Renal cortex interstitium (tissue), 11 donors: ENCODE data around the gene CNNM4. TPM values are rescaled to one million over a fixed set of nuclear protein-coding genes. Genes with fewer than 3 reads are reported as not detected.
A peak's percentile ranks its signal among the peaks of the same experiment; 100 is the strongest.

Source experiments
- DNase-seq, 11 donors: peaks; one replicate each; pipeline ENCODE4 v3.0.0-alpha.2; 2013; ENCODE audit warnings: low read depth in 9 of 11, low spot score in 4 of 11; ENCODE audit errors: extremely low read depth in 1 of 11
- polyA plus RNA-seq, 3 donors: library from polyadenylated mRNA; unstranded; fragments of 120-200 nt; gene quantifications; one replicate each; pipeline ENCODE4 v1.2.1, GENCODE V29; 2013; ENCODE audit not compliant: insufficient read length in 3 of 3

The CNNM4 gene
- polyA plus RNA-seq, 3 donors = 11.7 to 18.0 (median 12.3) TPM

DNA sequence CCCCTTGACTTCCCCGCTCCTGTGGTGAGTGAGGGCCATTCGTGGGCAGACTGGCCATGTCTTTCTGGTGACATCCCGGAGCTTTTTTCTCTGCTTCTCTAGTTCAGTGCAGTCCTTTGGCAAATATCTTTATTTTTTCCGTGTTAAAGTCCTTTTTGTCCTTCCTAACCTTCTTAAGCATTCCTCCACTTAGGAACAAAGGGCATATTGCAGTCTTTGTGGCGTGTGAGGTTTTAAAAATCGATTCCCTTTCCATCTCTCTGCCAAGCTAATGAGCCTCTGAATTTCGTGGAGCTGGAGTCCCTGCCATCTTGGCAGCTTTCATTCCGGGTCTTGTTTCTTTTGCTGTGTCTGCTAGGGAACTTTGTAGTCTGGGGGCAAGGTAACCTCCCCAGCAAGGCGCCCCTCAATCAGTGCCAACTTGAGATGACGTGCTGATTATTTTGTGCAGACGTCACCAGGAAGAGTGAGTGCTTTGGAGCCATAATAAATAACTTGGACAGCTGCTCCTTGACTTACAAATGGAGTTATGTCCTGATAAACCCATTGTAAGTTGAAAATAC, 60.5 kb downstream of the CNNM4 start:
- no peak for DNase-seq

DNA sequence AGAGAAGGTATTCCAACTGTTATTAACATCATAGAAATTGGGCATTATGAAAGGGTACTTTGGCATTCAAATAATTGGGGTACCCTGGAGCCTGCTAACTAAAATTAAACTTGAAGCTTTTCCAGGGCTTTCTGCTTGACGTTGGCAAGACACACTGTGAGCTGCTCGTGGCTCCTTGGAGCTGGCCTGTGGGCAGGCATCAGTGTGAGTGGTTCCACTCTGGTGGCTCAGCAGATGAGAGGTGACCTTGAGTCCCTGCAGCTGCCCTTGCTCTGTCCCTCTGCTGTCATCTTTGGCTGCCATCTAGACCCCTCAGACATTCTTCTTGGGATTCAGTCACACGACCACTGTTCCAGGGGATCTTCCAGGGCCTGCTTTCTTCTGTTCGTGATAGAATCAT, 62.1 kb downstream of the CNNM4 start:
- no peak for DNase-seq

DNA sequence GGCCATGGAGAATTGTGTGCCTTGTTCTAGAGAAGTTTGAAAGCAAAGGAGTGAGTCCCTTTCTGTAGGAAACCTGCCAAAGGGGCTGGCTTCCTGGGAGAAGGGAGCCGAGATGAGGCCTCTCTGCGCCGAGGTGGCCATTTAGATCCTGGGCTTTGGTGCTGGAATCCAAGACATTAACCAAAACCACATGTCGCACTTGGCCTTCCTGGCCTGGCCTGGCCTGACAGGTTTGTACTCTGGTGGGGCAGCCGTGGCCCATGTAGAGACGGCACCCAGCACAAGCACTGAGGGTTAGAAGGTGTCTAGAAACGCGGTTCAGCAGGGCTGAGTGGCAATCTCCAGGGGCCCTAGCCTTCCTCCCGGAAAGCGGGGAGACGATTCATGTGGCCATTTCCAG, 62.5 kb downstream of the CNNM4 start:
- no peak for DNase-seq

DNA sequence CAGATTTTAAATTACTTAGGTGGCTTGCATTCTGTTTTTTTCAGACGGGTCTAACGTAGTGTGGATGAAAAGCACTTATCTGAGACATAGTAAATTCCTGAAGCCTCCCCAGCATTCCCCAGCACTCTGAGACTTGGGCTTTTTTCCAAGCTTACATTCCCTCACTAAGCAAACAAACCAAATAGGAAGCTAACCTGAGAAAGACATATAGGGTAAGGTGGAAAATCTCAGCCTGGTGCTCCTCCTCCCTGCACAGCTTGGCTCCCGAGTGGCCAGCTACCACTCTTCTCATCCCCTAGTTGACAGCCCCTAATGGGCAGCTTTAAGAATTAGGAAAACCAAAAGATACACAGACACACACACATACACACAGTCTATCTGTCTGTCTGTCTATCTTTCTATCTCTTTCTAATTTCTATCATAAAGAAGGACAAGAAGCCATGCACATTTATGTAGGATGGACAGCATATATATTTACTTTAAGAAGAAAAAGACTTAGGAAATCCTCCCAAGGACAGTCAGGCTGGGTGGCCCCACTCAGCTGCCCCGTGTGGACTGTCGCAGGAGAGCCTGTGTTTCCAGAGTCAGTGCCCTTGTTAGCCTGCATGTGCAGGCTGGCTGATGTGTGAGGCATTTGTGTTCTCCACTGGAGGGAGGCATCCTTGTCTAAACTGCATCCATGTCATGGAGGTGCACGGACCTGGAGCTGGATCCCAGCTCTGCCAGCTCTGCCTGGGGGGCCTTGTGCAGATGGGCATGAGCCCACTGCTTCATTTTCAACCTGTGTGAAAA, 63.6 kb downstream of the CNNM4 start:
- no peak for DNase-seq

DNA sequence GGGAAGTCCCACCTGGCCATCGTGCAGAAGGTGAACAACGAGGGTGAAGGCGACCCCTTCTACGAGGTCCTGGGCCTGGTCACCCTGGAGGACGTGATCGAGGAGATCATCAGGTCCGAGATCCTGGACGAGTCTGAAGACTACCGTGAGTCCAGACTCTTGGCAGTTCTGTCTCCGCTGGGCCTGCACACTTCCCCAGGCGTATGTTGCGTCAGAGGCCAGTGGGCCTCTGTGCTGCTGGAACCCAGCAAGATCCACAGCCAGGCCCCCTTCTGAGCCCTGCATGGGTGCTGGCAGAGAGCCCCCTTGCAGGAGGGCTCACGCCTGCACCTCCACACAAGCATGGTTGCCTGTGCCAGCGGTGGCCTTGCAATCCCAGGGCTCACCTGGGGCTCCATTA, 64.4 kb downstream of the CNNM4 start:
- no peak for DNase-seq

DNA sequence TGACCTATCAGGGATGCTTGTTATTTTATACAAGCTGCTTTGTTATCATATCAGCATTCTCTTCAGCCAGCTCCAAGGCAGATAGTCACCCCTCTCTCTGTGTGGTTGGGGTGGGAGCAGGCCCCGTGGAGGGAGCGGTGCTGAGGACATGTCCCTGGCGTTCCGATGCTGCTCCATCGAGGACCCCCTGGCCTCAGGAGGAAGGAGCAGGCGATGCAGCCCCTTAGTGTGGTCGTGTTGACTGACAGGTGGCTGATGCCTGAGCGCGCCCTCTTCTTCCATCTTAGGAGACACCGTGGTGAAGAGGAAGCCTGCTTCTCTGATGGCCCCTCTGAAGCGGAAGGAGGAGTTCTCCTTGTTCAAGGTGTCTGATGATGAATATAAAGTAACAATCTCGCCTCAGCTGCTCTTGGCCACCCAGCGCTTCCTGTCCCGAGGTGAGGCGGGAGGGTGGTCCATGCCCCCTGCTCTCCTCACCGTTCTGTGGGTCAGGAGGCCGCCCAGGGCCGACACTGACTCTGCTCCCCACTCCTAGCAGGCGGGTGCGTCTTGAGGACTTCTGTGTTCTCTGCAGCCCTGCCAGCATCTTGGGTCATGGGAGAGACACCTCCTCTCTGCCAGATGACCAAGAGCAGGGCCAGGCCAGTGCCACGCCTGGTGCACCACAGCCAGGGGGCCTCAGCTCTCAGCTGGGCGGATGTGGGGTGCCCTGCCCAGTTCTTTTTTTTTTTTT, 66.0 kb downstream of the CNNM4 start:
- no peak for DNase-seq

DNA sequence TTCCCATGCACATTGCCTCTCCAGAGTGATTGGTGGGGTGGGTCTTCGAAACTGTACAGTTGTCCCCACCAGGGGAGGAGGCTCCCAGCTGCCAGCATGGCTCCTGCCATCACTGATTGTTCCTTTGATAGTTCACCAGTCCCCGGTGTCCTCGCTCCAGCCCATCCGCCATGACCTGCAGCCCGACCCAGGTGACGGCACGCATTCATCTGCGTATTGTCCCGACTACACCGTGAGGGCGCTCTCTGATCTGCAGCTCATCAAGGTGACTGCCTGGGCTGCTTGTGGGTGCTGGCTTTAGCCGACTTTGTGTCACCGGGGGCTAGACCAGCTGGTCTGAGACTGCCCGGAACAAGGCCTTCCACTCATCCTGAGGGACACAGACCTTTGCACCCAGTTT, 67.7 kb downstream of the CNNM4 start:
- DNase-seq = no peak

DNA sequence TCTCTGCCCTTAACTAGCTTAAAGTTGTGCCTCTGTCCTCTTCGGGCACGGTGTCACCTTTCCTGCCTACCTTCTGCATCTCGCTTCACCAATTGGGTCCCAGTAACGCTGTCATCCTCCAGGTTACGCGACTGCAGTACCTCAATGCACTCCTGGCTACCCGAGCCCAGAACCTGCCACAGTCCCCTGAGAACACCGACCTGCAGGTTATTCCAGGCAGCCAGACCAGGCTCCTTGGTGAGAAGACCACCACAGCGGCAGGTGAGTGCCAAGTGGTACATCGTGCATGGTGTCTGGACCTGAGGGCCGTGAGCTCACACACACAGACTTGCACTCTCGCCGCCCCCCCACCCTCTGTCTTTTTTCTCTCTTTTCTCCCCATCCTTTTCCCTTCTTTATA, 68.2 kb downstream of the CNNM4 start:
- DNase-seq = no peak

DNA sequence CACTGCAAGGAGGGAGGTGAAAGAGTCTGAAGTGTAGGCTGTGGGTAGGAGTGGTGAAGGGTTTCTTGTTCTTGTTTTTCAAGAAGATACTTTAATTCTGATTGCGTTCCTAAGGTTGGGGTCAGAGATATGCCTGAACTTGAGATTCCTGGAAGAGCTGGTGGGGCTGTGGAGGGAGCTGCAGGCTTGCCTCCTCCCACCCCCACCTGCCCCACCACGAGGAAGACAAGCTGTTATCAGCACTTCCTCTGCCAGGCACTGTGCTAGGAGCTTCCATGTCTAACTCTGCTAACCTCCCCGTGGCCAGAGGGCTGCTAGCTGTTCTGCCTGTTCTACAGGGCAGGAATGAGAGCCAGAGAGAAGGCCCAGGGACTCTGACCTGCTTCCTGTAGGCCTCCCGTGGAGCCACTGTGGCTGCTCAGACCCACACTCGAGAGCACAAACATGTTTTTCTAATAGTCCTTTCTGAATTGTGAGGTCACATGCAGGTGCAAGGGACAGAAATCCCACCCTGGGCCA, 69.4 kb downstream of the CNNM4 start:
- no peak for DNase-seq

DNA sequence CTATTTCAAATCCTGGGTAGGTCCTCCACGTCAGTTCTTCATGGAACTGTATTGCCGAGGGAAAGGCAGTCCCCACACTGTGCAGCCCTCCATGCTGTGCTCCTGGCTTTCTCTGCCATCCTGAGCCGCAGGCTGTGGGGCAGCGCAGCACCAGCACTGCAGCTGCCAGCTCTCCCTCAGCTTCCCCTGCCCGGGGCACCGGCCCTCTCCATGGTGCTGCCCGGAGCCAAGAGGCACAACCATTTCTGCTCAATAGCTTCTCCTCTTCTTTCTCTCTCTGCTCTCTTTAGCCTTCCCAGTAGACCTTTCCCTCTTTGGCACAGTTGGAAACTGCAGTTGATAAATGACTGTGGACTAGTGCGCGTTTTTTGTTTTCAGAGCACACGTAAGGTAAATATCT, 71.0 kb downstream of the CNNM4 start:
- DNase-seq = no peak

DNA sequence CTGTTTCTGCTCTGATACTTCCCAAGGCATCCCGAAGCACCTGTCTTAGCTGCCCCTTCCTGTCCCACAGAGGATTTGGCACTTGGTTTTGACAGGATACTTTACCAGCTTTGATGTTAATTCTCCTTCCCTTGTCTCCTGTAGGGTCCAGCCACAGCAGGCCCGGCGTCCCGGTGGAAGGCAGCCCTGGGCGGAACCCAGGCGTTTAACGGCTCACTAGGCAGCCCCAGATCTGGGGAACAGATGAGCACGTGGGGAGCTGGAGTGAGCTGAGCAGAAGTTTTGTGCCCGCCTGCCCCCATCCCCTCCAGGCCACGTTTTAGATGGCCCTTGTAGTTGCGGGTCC, 71.7 kb downstream of the CNNM4 start:
- DNase-seq = no peak

DNA sequence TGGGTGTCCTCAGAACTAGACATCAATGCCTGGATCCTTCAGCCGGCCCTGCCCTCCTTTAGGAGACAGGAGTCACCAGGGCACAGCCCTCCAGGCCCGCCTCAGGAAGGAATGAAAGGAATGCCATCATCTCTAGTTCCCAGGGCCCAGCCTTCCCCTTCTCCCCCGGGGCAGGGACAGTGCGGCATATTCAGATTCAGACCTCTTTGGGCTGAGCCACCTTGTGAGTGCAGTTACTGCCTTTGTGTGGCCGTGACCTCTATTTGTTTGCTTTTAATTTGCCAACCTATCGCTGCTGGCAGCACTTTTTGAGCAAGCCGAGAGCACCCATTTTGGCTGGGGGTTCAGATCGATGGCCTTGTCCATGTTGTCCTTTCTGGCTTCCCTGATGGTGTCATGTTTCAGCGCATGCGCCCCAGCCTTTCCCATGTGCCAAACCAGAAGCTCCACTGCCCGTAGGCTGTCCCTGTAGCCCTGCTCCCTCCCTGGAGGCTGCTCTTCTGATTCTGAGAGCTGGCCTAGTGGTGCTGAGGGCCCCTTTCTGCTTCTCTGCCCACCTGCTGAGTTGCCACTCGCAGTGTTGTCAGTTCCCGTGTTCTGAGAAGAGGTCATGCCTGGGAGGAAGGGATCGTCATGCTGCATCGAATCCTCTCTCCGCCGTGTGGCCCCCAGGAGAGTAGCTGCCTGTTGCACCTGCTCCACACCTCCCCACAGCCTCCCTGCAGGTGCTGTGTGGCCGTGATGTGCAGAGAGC, 72.2 kb downstream of the CNNM4 start:
- DNase-seq = peak in 7 of 11 donors; percentile 46 to 81 (median 68)

DNA sequence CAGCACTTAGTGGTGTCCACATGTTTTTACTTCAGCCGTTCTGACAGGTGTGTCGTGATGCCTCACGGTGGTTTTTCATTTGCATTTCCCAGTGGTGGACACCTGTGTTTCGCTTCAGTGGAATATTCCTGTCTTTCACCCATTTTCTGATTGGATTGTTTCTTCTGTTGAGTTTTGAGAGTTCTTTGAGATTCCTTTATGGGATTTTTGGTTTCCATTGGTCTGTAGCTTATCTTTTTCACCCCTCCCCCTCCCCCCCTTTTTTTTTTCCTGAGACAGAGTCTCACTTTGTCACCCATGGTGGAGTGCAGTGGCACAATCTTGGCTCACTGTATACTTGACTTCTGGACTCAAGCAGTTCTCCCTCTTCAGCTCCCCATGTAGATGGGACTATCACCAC, 75.1 kb downstream of the CNNM4 start:
- DNase-seq = no peak

DNA sequence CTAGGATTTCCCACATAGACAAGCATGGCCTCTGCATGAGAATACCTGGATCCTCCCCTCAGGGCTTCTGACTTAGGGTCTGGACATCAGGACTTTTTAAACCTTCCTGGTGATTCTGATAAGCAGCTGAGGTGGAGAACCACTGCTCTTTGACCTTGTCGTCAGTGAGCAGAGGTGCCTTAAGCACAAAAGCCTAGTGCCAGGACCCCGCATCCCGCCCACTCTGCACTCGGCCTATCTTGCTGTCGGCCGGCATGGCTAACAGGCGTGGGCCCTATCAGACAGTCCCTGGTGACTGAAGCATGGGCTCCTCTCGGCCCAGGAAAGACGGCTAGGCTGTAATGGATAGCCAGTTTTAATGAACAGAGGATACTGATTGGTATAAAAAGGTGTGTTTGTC, 76.9 kb downstream of the CNNM4 start:
- DNase-seq = no peak

DNA sequence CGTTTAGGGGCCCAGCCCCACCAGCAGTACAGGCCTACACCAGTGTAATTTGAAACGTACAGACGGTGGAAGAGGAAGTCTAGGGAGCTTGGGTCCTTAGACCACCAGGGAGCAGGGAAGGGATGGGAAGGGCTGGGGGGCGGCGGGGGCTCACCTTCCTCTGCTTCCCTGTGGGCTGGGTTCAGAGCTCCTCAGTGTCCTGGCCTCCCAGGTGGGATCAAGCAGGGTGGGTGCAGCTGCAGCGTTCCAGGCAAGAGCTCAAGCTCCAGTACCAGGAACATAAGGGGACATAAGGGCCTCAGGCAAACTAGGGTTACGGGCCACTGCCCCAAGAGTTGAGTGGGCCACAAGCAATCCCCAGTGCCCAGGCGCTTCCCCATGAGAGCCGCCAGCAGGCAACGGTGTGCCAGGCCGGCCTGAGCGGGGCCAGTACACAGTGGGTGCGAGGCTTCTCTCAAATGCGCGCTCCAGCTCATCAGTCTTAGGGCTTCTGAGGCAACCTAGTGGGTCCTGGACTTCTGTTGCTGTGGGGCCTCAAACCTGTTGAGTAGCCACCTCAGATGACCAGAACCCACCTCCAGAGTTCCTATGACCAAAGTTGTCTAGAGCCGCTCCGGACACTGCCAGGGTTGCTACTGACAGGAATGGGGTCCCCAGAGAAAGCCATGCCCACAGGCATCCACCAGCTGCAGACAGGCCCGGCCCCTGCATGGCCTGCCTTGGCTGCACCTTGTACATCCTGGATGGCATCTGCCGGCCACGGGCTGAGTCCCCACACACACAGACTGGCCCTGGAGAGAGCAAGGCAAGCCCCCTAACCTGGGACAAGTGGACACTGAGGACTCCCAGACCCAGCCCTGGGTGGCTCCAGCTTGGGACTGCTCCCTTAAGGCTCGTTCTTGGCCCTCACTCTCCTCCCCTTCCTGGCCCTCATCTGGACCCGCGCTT, 77.9 kb downstream of the CNNM4 start:
- DNase-seq = no peak

DNA sequence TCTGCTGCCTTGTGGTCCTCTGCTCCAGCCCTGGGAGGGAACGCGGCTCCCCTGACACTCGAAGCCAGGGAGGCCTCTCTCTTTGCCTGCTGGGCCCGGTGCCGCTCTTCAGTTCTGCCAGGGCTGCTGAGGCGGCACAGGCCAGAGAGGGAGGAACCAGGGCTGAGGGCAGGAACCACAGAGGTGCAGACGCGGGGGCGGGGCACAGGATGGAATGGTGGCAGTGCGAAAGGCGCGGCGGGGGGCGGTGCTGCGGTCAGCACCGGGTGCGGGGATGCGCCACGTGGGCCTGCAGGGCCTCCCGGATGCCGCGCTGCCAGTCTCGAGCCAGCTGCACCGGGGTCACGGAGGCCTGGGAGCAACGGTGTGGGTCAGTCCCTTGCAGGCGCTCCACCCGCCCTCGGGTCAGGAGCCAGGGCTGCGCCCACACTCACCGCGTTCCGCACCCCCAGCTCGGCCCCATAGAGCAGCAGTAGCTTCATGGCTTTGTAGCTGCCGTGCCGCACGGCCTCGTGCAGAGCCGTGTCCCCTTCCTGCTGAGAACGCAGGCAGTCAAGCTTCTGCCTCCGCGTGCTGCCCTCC, 78.7 kb downstream of the CNNM4 start:
- peak in 1 of 11 donors; percentile 68 for DNase-seq

DNA sequence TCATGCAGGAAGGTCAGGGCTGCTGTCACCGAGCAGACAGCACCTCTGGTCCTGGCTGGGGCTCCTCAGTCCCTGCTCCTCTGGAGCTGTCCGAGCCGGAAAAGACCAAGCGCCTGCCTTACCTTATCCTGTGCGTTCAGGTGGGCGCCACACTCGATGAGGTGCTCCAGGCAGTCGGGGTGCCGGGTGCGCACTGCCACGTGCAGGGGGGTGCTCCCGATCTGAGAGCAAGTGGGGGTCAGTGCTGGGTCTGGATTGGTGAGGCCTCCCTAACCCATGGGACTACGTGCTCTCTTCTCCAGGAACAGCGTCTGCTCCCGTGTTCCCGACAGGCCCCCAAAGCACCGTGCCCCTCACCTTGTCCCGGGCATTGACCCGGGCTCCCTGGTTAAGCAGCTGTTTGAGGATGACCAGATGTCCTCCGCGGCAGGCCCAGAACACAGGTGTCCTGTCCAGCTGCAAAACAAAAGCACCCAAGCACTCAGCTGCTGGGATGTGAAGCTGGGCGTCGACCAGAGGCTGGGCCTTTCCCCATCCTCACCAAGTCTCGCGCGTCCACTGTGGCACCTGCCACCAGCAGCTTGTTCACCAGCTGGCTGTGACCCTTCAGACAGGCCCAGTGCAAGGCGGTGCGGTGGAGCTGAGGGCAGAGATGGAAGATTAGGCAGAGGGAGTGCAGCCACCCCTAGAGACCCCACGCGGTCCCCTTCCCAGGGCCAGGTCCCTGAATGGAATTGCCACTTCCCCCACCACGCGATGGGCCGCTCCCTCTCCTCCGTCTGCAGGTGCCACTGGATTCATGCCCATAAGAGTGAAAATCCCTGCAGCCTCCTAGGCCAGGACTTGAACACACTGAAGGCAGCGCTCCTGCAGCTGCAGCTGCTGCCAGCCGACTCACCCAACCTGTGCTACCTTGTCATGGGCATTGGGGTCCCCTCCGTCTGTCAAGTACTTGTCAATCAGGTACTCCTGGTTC, 79.5 kb downstream of the CNNM4 start:
- no peak for DNase-seq
